VCaP (cell line): Measurements from ENCODE around the gene ANKS3.

ENCODE experiments used
- H3K27ac ChIP-seq: fragments of 450-650 bp; 2 replicates; pipeline ENCODE4 v1.5.1; 2017
- TF ChIP-seq, protein P1 (sequence below): fragments of 450-650 bp; conservative IDR thresholded peaks from 2 replicates; pipeline ENCODE4 v1.5.1; 2017; ENCODE audit warnings: mild to moderate bottlenecking, moderate library complexity

Gene ANKS3

DNA sequence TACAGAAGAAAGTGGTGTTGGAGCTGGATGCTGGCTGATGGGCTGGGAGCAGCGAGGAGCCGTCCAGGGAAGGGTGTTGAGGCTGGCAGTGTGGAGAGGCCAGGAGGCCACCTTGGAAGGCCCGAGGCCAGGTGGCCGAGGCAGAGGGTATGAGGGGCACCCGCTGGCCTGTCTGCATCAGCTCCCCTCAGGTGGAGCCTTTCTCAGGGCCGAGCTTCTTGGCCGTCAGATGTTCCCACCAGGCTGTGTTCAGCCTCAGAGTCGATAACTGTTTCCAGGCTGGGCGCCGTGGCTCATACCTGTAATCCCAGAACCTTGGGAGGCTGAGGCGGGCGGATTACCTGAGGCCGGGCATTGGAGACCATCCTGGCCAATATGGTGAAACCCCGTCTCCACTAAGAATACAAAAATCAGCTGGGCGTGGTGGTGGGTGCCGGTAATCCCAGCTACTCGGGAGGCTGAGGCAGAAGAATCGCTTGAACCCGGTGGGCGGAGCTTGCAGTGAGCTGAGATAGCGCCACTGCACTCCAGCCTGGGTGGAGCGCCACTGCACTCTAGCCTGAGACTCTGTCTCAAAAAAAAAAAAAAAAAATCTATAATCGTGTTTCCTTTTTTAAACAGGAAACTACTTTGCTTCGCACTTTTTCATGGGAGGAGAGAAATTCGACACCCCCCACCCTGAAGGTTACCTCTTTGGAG lies 84.2 kb downstream of the ANKS3 start:
- no peak overlapping the region for H3K27ac ChIP-seq
- TF ChIP-seq, protein P1, sequence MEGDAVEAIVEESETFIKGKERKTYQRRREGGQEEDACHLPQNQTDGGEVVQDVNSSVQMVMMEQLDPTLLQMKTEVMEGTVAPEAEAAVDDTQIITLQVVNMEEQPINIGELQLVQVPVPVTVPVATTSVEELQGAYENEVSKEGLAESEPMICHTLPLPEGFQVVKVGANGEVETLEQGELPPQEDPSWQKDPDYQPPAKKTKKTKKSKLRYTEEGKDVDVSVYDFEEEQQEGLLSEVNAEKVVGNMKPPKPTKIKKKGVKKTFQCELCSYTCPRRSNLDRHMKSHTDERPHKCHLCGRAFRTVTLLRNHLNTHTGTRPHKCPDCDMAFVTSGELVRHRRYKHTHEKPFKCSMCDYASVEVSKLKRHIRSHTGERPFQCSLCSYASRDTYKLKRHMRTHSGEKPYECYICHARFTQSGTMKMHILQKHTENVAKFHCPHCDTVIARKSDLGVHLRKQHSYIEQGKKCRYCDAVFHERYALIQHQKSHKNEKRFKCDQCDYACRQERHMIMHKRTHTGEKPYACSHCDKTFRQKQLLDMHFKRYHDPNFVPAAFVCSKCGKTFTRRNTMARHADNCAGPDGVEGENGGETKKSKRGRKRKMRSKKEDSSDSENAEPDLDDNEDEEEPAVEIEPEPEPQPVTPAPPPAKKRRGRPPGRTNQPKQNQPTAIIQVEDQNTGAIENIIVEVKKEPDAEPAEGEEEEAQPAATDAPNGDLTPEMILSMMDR = no peak

DNA sequence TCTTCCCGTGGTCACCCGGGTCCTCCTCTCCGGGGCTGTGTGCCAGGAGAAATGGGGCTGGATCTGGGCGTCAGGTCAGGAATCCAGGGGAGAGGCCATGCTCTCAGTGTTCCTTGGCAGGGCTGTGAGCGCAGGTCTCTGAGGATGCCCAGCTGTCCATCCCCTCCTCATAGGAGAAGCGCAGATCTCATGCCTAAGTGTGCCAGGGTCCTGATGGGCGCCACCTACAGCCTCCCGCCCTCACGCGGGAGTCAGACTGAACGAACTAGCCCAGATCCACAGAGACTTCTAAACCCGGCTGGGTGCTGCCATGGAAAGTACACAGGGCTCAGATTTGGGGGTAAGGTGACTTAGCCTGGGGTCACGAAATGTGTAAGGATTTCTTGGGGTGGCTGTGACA lies 85.2 kb downstream of the ANKS3 start:
- H3K27ac ChIP-seq = no peak overlapping the region
- TF ChIP-seq, protein P1 = no peak

DNA sequence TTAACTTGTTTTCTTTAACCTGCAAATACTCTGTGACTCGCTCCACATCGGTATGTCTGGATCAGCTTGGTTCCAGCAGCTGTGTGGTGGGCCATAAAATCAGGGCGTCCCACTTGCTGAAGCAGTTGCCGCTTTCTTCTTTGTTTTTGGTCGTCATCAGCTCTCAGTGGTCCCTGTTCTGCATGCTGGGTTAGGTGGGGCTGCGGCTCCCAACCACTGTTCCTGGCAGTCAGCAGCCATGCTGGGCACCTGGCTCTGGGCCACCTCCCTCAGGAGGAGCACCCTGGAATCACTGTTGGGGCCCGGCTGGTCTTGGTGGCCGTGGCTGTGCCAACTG lies 86.5 kb downstream of the ANKS3 start:
- no peak overlapping the region for H3K27ac ChIP-seq
- TF ChIP-seq, protein P1 = no peak

DNA sequence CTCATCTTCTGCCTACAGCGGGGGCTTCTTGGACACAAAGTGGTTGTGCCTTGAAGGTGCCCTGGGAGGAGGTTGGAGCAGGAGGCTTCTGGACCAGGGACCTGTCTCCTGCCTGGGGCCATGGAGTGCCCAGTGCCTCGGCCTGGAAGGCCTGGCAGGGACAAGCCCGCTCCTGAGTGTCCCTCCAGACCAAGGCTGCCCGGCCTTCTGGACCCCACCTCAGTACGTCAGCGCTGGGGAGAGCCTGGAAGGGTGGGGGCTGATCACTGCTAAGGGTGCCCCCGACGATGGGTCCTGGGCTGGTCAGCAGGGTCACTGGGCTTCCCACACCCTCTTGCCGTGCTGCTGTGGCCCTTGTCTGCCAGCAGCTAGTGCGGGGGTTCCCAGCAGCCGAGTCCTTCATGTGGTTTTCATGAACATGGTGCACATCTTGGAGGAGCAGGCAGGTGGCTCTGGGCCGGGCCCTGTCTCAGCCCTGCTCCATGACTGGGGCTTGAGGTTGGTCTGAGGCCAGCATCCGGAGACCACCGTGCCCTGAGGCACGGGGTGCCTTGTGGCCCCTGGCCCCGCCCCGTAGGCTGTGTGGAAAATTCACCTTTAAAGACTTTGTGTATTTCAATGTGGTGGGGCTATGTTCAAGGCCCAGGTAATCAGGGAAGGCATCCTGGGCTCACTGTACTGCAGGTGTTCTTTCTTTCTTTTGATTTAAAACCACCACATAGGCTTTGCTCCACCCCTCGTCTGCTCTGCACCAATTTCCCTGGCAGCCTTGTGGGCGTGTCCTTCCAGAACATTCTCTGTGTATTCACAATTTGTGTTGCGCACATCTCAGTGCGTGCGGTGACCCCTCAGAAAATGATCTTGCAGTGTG lies 87.1 kb downstream of the ANKS3 start:
- H3K27ac ChIP-seq = no peak overlapping the region
- TF ChIP-seq, protein P1 = no peak
